Endothelial cell of umbilical vein (primary cell): ENCODE data around the gene TECPR2. TPM values are rescaled to one million over a fixed set of nuclear protein-coding genes. Genes with fewer than 3 reads are reported as not detected.

Source experiments
- BruUV-seq: library from RNA; stranded (reverse); fragments of 400-500 nt; replicated peaks from 2 replicates; lab custom pipeline; 2021; lab: Mats Ljungman, UMichigan
- CTCF ChIA-PET: fragments of 300-600, 350-600 bp; sonication (Branson Sonifier 250); formaldehyde crosslinking; loops from one replicate; lab custom pipeline; 2021; ENCODE audit warnings: antibody characterized with exemption, inconsistent platforms; lab: Charles Lee
- POLR2A ChIA-PET: fragments of 300-600, 350-600 bp; sonication (Branson Sonifier 250); formaldehyde crosslinking; loops from one replicate; lab custom pipeline; 2021; ENCODE audit warnings: antibody characterized with exemption, inconsistent platforms; lab: Charles Lee
- DNase-seq: peaks from one replicate; pipeline ENCODE4 v3.0.0-alpha.2; 2011; ENCODE audit warnings: low read depth, low spot score
- FAIRE-seq: peaks from 2 replicates; lab custom pipeline; 2011; peaks lifted over from hg19 to GRCh38; lab: Jason Lieb, UNC
- H2AFZ ChIP-seq: 2 replicates; pipeline ENCODE4 v1.6.0; 2012; ENCODE audit warnings: low read depth, low read length, control low read depth, inconsistent platforms
- H3K27ac ChIP-seq: 2 replicates; pipeline ENCODE4 v1.5.1; 2011; ENCODE audit warnings: low read depth, mild to moderate bottlenecking, control low read depth, low read length, moderate library complexity; ENCODE audit not compliant: insufficient read depth
- H3K27me3 ChIP-seq, 2 experiments: 2 replicates each; pipeline versions ENCODE4 v1.6.0 to v1.6.1; 2011; ENCODE audit warnings: low read length in 2 of 2, mixed read lengths in 1 of 2; ENCODE audit not compliant: control insufficient read depth in 2 of 2, insufficient read depth in 2 of 2
- H3K36me3 ChIP-seq, 2 experiments: 2 replicates in 1 of 2; 3 replicates in 1 of 2; pipeline ENCODE4 v1.5.1; 2011; ENCODE audit warnings: low read length in 2 of 2, mild to moderate bottlenecking in 1 of 2, moderate library complexity in 1 of 2; ENCODE audit not compliant: control insufficient read depth in 2 of 2, insufficient read depth in 2 of 2; ENCODE audit errors: extremely low read depth in 1 of 2
- H3K4me1 ChIP-seq: 3 replicates; pipeline ENCODE4 v1.5.1; 2011; ENCODE audit warnings: mild to moderate bottlenecking, low read length; ENCODE audit not compliant: control insufficient read depth, insufficient read depth; ENCODE audit errors: extremely low read depth
- H3K4me2 ChIP-seq: 2 replicates; pipeline ENCODE4 v1.6.1; 2011; ENCODE audit warnings: low read length, control low read depth, mixed read lengths; ENCODE audit not compliant: insufficient read depth
- H3K4me3 ChIP-seq, 3 experiments: fragments of 200-600 bp in 1 of 3; sonication (generic), shearing (Covaris generic) in 1 of 3; replicated peaks in 1 of 3; 2 replicates each; pipeline ENCODE4 v1.5.1; 2011 to 2016; ENCODE audit warnings: control low read depth in 3 of 3, low read length in 3 of 3, mild to moderate bottlenecking in 2 of 3, inconsistent platforms in 1 of 3, low read depth in 1 of 3, moderate library complexity in 1 of 3; ENCODE audit not compliant: insufficient read depth in 1 of 3
- H3K79me2 ChIP-seq: 2 replicates; pipeline ENCODE4 v1.6.0; 2012; ENCODE audit warnings: low read length, inconsistent platforms; ENCODE audit not compliant: control insufficient read depth, insufficient read depth
- H3K9ac ChIP-seq: replicated peaks from 2 replicates; pipeline ENCODE3; 2011; ENCODE audit warnings: low read length, control low read depth; ENCODE audit not compliant: insufficient read depth; ENCODE audit errors: extremely low read depth
- H3K9me1 ChIP-seq: replicated peaks from 3 replicates; pipeline ENCODE4 v1.6.0; 2011; ENCODE audit warnings: mild to moderate bottlenecking, low read length; ENCODE audit not compliant: control insufficient read depth, insufficient read depth; ENCODE audit errors: extremely low read depth
- H3K9me3 ChIP-seq: replicated peaks from 2 replicates; pipeline ENCODE4 v1.5.1; 2012; ENCODE audit warnings: low read length, inconsistent platforms; ENCODE audit not compliant: control insufficient read depth, insufficient read depth
- H4K20me1 ChIP-seq: replicated peaks from 2 replicates; pipeline ENCODE3; 2011; ENCODE audit warnings: mild to moderate bottlenecking, low read length; ENCODE audit not compliant: control insufficient read depth, insufficient read depth; ENCODE audit errors: extremely low read depth
- CTCF ChIP-seq, 2 donors: IDR thresholded peaks; 1 replicate in 1 of 2; 2 replicates in 1 of 2; pipeline ENCODE4 v1.5.1; 2011; ENCODE audit warnings: low read length in 2 of 2, mild to moderate bottlenecking in 2 of 2, moderate library complexity in 2 of 2, control low read depth in 1 of 2, inconsistent platforms in 1 of 2, low read depth in 1 of 2; ENCODE audit not compliant: insufficient read depth in 1 of 2; ENCODE audit errors: extremely low read depth in 1 of 2
- EZH2 ChIP-seq: IDR thresholded peaks from 2 replicates; pipeline ENCODE4 v1.6.1; 2012; ENCODE audit warnings: borderline replicate concordance, low read depth, mild to moderate bottlenecking, moderate library complexity, low read length, inconsistent platforms; ENCODE audit not compliant: severe bottlenecking
- FOS ChIP-seq: IDR thresholded peaks from 2 replicates; pipeline ENCODE4 v1.6.1; 2011; ENCODE audit warnings: mild to moderate bottlenecking, low read length, moderate library complexity, borderline replicate concordance; ENCODE audit not compliant: insufficient read depth
- GATA2 ChIP-seq: IDR thresholded peaks from 2 replicates; pipeline ENCODE4 v1.7.0; 2011; ENCODE audit warnings: low read depth, mild to moderate bottlenecking, moderate library complexity, mixed read lengths, low read length; ENCODE audit not compliant: insufficient read length, insufficient read depth
- JUN ChIP-seq: IDR thresholded peaks from 2 replicates; pipeline ENCODE4 v1.6.1; 2011; ENCODE audit warnings: borderline replicate concordance, low read depth; ENCODE audit not compliant: insufficient read length, insufficient read depth
- MAX ChIP-seq: IDR thresholded peaks from 2 replicates; pipeline ENCODE4 v1.6.1; 2011; ENCODE audit not compliant: insufficient read depth, insufficient read length
- MYC ChIP-seq: IDR thresholded peaks from one replicate; pipeline ENCODE4 v1.6.1; 2011; ENCODE audit warnings: mild to moderate bottlenecking, low read depth, low read length
- POLR2A ChIP-seq: IDR thresholded peaks from 2 replicates; pipeline ENCODE4 v1.6.1; 2012; ENCODE audit warnings: low read depth, mild to moderate bottlenecking, control low read depth, low read length
- POLR2AphosphoS5 ChIP-seq: IDR thresholded peaks from 2 replicates; pipeline ENCODE4 v1.6.1; 2012; ENCODE audit warnings: low read depth, mild to moderate bottlenecking, control low read depth, low read length, moderate library complexity; ENCODE audit not compliant: insufficient read depth
- dilution Hi-C: fragments of 300-500 bp; cut with MboI; formaldehyde crosslinking; loops from one replicate; pipeline ENCODE4 v1.15.0; 2019; ENCODE audit warnings: low sequenced_read_pairs; ENCODE audit not compliant: extremely low pct_ligation_motif_present
- intact Hi-C: fragments of 100-400 bp; cut with micrococcal nuclease; formaldehyde crosslinking; loops from one replicate; pipeline ENCODE4 v1.10.0; 2022
- polyA plus RNA-seq, 4 experiments: library from polyadenylated mRNA; depleted of rRNA in 3 of 4; stranded (reverse) in 3 of 4; unstranded in 1 of 4; fragments of >200 nt; gene quantifications; 2 replicates each; pipeline versions ENCODE4 v1.2.1 to v1.2.3, GENCODE V29; 2011 to 2012; ENCODE audit warnings: missing spikeins in 1 of 4
- total RNA-seq: library from RNA; stranded (reverse); gene quantifications from 2 replicates; pipeline ENCODE4 v1.2.3, GENCODE V29; 2021

The TECPR2 gene
- total and polyA plus RNA-seq, 2 donors (not counting 3 experiments of a cell fraction or from before 2014, with no cell fraction given), result 8.9 to 21.5 TPM

- H3K9me1 ChIP-seq, result no peaks in the 10 kb centered on the region
- peak within 1 kb of the TSS; percentile 3 to 60 (median 57) for H3K4me3 ChIP-seq
- H3K4me2 ChIP-seq, result peak within 1 kb of the TSS; percentile 69
- peaks cover 3% of the 10 kb centered on the region for H3K79me2 ChIP-seq
- CTCF ChIA-PET, result interaction anchor here (0.8 to 1.0 kb wide), 6 partner anchors 8 to 192 kb away, joined by 3 to 10 read pairs (median 6); no protein-coding TSS in a partner anchor
- TF ChIP-seq MAX (no peak), MYC (no peak), CTCF (IDR thresholded peaks at IDR 0.05; ENCODE audit: extremely low read depth in 1 of 2, insufficient read depth in 1 of 2, low read depth in 1 of 2, low read length in 2 of 2) (no peak), POLR2A (no peak), JUN (no peak), EZH2 (no peak), FOS (no peak), POLR2AphosphoS5 (no peak), GATA2 (no peak)
- H3K9ac ChIP-seq, result peak within 1 kb of the TSS; percentile 58
- H3K27me3 ChIP-seq, result no peaks in the 10 kb centered on the region
- H3K9me3 ChIP-seq, result no peaks in the 10 kb centered on the region
- peak within 1 kb of the TSS; percentile 67 for H2AFZ ChIP-seq
- dilution Hi-C loops (loop anchor here (10.0 kb wide), 1 partner anchor 65 kb away; no protein-coding TSS in a partner anchor), intact Hi-C loops (loop anchor here (2.0 to 10.0 kb wide), 3 partner anchors 71 to 275 kb away; partner anchors contain the start of genes CINP and TECPR2)
- DNase-seq, result peak; percentile 94
- peak within 1 kb of the TSS; percentile 63 for H3K27ac ChIP-seq
- BruUV-seq, result no TSS peak
- H4K20me1 ChIP-seq, result no peaks in the 10 kb centered on the region
- peak; percentile 90 for FAIRE-seq
- POLR2A ChIA-PET, result no interaction called here
- H3K36me3 ChIP-seq, result peaks cover 0 to 2% of the 10 kb centered on the region in 2 experiments
- peaks cover 6% of the 10 kb centered on the region for H3K4me1 ChIP-seq
These were observed 147.2 kb downstream of the TECPR2 start, which contains the start of gene ANKRD9 for GRCh38 chr14:102509746-102510615. Gene ANKRD9 (minus strand): TSS chr14:102509776. CDS start chr14:102507889, 1,887 bp downstream.
